ENCODE measurements around the gene TBL1X.

The TBL1X gene

DNA sequence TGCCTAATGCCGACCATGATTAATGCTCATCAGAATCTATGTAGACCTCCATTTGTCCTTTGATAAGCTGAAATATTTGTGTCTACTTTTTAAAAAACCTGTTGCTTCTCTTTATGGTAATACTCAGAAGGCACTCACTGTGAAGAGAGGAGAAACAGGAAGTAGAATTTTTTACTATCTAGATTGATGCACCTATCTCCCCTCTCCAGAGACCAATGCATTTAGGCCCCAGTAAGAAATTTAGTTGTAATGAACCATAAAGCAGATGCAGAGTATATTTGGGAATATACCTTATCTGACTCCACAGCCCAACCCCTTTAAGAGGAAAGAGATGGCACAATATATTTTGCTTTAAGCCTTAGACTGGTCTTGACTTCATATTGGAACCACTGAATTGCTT lies 11.1 kb downstream of the TBL1X start:
- H3K4me3 Mint-ChIP-seq = no peak overlapping the region
- no peaks in the 10 kb centered on the region for H3K27me3 Mint-ChIP-seq
- no peak overlapping the region for H3K27ac Mint-ChIP-seq
- no peaks in the 10 kb centered on the region for H3K9me3 Mint-ChIP-seq
- H3K36me3 Mint-ChIP-seq = peaks cover 6% of the 10 kb centered on the region
- H3K4me1 Mint-ChIP-seq = peaks cover 59% of the 10 kb centered on the region

DNA sequence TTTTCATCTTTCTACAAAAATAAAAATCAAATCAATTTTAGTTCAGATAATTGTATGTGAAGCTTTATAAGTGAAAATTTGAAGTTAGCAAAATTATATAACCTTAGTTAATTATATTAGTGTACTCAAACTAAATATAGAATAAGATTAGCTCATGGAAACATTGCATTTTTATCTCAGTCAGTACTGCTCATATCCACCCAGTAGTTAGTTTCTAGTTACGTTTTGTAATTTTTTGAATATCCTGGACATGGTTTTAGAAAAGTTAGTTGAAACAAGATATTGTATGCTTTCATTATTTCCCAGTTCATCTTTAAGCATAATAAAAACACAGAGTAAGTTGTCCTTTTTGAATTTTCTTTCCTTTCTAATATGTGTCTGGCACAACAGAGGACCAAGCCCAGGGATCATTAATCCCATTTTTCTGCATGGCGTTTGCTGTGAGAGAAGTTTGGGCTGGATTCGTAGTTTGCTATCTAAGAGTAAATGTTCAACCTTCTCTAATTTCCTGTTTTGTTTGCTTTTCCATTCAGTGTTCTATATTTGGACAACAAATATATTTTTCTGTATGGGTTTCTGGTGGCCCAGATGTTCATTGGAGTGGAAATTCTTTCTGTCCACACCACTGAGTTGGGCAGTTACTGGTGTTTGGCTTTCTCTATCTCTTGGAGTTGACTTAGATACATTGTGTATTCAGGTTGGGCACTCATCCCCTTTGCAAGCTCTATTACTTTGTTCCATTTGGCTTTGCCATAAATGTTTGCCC lies 12.1 kb downstream of the TBL1X start:
- Mint-ChIP-seq H3K4me1 (peaks cover 65% of the 10 kb centered on the region), H3K27me3 (no peaks in the 10 kb centered on the region), H3K4me3 (peak overlapping the region; percentile 19), H3K27ac (no peak overlapping the region), H3K9me3 (no peaks in the 10 kb centered on the region), H3K36me3 (peaks cover 8% of the 10 kb centered on the region)

DNA sequence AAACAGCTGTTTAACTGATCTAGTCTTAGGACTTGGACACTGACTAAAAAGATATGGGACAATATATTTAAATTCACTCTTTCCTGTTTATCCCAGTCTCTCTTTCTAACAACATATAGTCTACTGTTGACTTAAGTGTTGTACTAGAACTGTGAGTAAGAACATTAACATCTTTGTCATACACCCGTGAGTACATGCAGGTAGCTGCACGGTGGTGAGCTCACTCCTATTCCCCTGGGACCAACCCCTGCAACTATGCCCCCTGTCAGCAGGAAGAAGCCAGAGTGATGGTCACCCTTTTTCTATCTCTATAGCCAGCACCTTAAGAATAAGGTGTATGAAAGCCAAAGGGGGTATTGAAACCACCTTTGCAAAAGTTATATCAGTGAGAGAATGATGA lies 17.6 kb downstream of the TBL1X start:
- H3K27ac Mint-ChIP-seq = no peak overlapping the region
- peaks cover 12% of the 10 kb centered on the region for H3K36me3 Mint-ChIP-seq
- no peak overlapping the region for H3K4me3 Mint-ChIP-seq
- H3K9me3 Mint-ChIP-seq = no peaks in the 10 kb centered on the region
- peaks cover 64% of the 10 kb centered on the region for H3K4me1 Mint-ChIP-seq
- no peaks in the 10 kb centered on the region for H3K27me3 Mint-ChIP-seq

GRCh38 chrX:9482837-9483236 lies 18.0 kb downstream of the TBL1X start:
- Mint-ChIP-seq H3K4me3 (no peak overlapping the region), H3K36me3 (peaks cover 12% of the 10 kb centered on the region), H3K27me3 (no peaks in the 10 kb centered on the region), H3K9me3 (no peaks in the 10 kb centered on the region), H3K4me1 (peaks cover 64% of the 10 kb centered on the region), H3K27ac (peak overlapping the region; percentile 17)

GRCh38 chrX:9483376-9483775 lies 18.5 kb downstream of the TBL1X start:
- Mint-ChIP-seq H3K4me1 (peaks cover 62% of the 10 kb centered on the region), H3K27ac (no peak overlapping the region), H3K4me3 (no peak overlapping the region), H3K36me3 (peaks cover 12% of the 10 kb centered on the region), H3K9me3 (no peaks in the 10 kb centered on the region), H3K27me3 (no peaks in the 10 kb centered on the region)

GRCh38 chrX:9486786-9487387 lies 22.0 kb downstream of the TBL1X start:
- H3K27me3 Mint-ChIP-seq = no peaks in the 10 kb centered on the region
- peaks cover 51% of the 10 kb centered on the region for H3K4me1 Mint-ChIP-seq
- no peak overlapping the region for H3K4me3 Mint-ChIP-seq
- H3K36me3 Mint-ChIP-seq = peaks cover 6% of the 10 kb centered on the region
- H3K9me3 Mint-ChIP-seq = no peaks in the 10 kb centered on the region
- H3K27ac Mint-ChIP-seq = no peak overlapping the region

GRCh38 chrX:9488586-9488985 lies 23.7 kb downstream of the TBL1X start:
- H3K9me3 Mint-ChIP-seq = no peaks in the 10 kb centered on the region
- no peaks in the 10 kb centered on the region for H3K27me3 Mint-ChIP-seq
- peaks cover 6% of the 10 kb centered on the region for H3K36me3 Mint-ChIP-seq
- H3K4me1 Mint-ChIP-seq = peaks cover 48% of the 10 kb centered on the region
- no peak overlapping the region for H3K4me3 Mint-ChIP-seq
- no peak overlapping the region for H3K27ac Mint-ChIP-seq

DNA sequence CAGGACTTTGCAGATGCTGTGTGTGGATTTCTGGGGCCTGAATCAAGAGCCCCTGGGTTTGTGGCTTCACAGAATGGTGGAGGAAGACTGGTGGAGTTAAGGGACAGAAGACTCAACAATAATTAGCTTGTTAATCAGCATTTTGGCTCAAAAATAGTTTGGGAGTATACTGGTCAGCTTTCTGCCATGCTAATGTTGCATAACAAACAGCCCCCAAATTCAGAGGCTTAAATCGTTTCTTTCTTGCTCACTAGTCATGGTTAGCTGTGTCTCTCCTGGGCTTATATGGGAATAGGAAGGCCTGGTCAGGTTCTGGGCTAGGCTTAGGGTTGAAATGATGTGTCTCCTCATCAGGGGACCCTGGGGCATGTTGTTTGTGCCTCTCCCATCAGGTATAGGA lies 24.4 kb downstream of the TBL1X start:
- Mint-ChIP-seq H3K36me3 (peaks cover 5% of the 10 kb centered on the region), H3K4me3 (no peak overlapping the region), H3K9me3 (no peaks in the 10 kb centered on the region), H3K4me1 (peaks cover 51% of the 10 kb centered on the region), H3K27me3 (no peaks in the 10 kb centered on the region), H3K27ac (no peak overlapping the region)

DNA sequence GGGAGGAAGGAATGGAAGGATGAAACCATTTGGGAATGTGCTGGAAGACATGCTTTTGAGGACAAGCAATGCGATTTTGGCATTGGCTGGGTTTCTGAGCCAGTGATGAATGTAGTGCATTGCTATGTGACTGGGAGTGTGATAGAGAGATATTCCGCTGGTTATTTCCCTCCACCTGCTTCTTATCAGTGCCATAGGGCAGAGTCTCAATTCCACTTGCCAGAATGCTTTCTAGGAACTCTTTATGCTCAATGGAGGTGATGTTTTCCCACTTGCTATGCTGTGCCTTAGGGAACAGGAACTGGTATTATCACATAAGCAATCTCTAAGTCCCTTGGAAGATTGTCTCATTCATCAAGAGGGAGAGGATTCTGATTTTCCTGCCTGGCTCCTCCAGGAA lies 28.0 kb downstream of the TBL1X start:
- Mint-ChIP-seq H3K27ac (no peak overlapping the region), H3K4me3 (no peak overlapping the region), H3K36me3 (peaks cover 5% of the 10 kb centered on the region), H3K4me1 (peaks cover 52% of the 10 kb centered on the region), H3K27me3 (no peaks in the 10 kb centered on the region), H3K9me3 (no peaks in the 10 kb centered on the region)

DNA sequence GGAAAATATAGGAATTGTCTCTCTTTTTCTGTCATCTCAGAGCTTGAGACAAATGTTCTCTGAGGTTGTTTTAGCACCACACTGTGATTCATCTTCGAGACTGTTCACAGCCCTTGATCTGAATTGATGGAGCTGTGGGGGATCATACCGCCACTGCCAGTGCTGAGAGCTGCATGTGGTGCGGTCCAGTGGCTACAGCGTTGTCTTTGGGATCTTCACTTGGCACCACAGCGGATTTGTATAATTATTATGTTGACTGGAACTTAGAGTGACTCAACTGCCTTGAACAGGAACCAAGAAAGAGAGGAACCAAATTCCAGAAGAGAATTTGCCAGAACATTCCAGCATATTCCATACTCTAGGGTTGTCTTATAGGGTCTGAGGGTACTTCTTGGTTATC lies 29.1 kb downstream of the TBL1X start:
- H3K36me3 Mint-ChIP-seq = peaks cover 5% of the 10 kb centered on the region
- no peak overlapping the region for H3K4me3 Mint-ChIP-seq
- no peaks in the 10 kb centered on the region for H3K9me3 Mint-ChIP-seq
- peaks cover 56% of the 10 kb centered on the region for H3K4me1 Mint-ChIP-seq
- H3K27ac Mint-ChIP-seq = no peak overlapping the region
- no peaks in the 10 kb centered on the region for H3K27me3 Mint-ChIP-seq

DNA sequence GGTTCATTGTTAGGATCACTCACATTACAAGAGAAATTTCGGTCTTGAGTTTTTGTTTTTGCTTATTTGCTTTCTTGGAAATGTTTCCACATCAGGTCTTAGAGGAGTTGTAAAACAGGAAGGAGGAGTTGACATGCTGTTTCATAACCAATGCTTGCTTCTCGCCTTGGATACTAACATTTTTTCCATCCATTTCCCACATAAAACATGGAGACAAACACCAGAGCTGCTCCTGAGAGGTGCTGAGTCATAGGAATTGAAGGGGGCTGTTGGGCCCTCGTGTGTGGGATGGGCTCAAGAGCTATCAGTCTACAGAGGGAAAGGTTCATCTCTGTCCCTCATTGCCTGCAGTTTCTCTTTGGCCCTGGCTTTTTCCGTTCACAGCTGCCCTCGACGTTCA lies 29.9 kb downstream of the TBL1X start:
- no peak overlapping the region for H3K27ac Mint-ChIP-seq

DNA sequence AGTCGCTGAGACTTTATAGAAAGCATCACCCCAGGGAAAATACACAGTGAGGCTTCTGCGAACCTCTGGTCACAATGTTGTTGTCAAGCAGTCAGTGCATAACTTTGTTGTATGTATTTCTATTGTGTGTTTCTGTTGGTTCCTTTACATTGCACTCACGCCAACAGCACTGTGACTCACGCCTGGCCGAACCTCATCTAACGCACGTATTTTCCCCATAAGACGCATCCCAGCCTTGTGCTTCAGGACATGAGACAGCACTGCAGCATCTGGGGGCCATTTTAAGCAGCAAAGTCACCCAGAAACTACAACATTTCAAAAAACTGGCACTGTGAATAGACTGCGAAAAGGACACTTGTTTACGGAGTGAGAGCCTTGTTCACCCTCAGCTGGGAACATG lies 30.6 kb downstream of the TBL1X start:
- no peaks in the 10 kb centered on the region for H3K9me3 Mint-ChIP-seq
- H3K4me1 Mint-ChIP-seq = peaks cover 54% of the 10 kb centered on the region
- no peaks in the 10 kb centered on the region for H3K27me3 Mint-ChIP-seq
- H3K4me3 Mint-ChIP-seq = no peak overlapping the region
- no peak overlapping the region for H3K27ac Mint-ChIP-seq
- peaks cover 9% of the 10 kb centered on the region for H3K36me3 Mint-ChIP-seq

More for the DNA sequence above, 29.9 kb downstream of the TBL1X start:
- Mint-ChIP-seq H3K36me3 (peaks cover 9% of the 10 kb centered on the region), H3K4me1 (peaks cover 60% of the 10 kb centered on the region), H3K4me3 (no peak overlapping the region), H3K9me3 (no peaks in the 10 kb centered on the region), H3K27me3 (no peaks in the 10 kb centered on the region)

GRCh38 chrX:9498236-9498635 lies 33.4 kb downstream of the TBL1X start:
- Mint-ChIP-seq H3K4me1 (peaks cover 38% of the 10 kb centered on the region), H3K4me3 (no peak overlapping the region), H3K9me3 (no peaks in the 10 kb centered on the region), H3K27me3 (no peaks in the 10 kb centered on the region), H3K27ac (no peak overlapping the region), H3K36me3 (peaks cover 15% of the 10 kb centered on the region)

DNA sequence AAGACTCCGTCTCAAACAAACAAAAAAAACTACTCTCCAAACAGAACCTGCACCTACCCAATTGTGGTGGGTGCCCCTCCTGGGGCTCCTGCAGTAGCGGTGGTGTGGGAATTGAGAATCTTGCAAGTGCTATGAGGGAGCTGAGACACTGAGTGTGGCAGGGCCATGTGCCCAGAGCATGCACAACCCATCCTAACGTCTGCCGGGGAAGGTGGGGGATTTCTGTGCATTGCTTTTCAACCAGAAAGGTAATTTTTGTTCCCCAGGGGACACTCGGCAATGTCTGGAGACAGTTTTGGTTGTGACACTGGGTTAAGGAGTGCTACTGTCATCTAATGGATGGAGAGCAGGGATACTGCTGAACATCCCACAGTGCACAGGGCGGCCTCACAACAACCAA lies 35.7 kb downstream of the TBL1X start:
- Mint-ChIP-seq H3K27ac (no peak overlapping the region), H3K9me3 (no peaks in the 10 kb centered on the region), H3K36me3 (peaks cover 24% of the 10 kb centered on the region), H3K4me3 (no peak overlapping the region), H3K4me1 (peaks cover 22% of the 10 kb centered on the region), H3K27me3 (no peaks in the 10 kb centered on the region)

DNA sequence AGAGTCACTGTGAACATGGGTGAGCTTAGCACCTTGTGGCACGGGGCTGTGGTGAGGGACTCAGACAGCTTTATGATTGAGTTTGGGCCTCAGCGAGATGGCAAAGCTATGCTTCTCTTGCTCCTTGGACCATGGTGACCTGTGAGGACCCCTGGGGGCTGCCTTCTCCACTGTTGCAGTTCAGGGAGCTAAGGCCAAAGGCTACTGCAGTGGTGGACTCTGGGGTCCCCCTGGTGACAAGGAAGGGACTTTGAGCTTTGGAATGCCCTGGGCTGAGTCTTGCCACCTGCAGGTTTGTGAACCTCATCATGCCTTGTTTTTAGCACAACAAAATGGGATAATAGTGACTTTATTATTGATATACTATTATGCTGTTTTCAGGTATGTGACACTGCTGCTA lies 36.5 kb downstream of the TBL1X start:
- peaks cover 28% of the 10 kb centered on the region for H3K36me3 Mint-ChIP-seq
- no peaks in the 10 kb centered on the region for H3K27me3 Mint-ChIP-seq
- no peak overlapping the region for H3K4me3 Mint-ChIP-seq
- peaks cover 19% of the 10 kb centered on the region for H3K4me1 Mint-ChIP-seq
- no peak overlapping the region for H3K27ac Mint-ChIP-seq
- H3K9me3 Mint-ChIP-seq = no peaks in the 10 kb centered on the region

GRCh38 chrX:9503261-9503660 lies 38.4 kb downstream of the TBL1X start:
- Mint-ChIP-seq H3K4me3 (no peak overlapping the region), H3K4me1 (peaks cover 12% of the 10 kb centered on the region), H3K36me3 (peaks cover 31% of the 10 kb centered on the region), H3K27me3 (no peaks in the 10 kb centered on the region), H3K27ac (no peak overlapping the region), H3K9me3 (no peaks in the 10 kb centered on the region)

- H3K4me1 Mint-ChIP-seq = peaks cover 30% of the 10 kb centered on the region
- no peaks in the 10 kb centered on the region for H3K27me3 Mint-ChIP-seq
- H3K9me3 Mint-ChIP-seq = no peaks in the 10 kb centered on the region
- H3K4me3 Mint-ChIP-seq = no peak overlapping the region
- H3K36me3 Mint-ChIP-seq = peaks cover 25% of the 10 kb centered on the region
- no peak overlapping the region for H3K27ac Mint-ChIP-seq
These were observed 45.5 kb downstream of the TBL1X start for GRCh38 chrX:9510366-9510765.
